Neural crest cell (in vitro differentiated cells): ENCODE data around the gene KLHL8. TPM values are rescaled to one million over a fixed set of nuclear protein-coding genes. Genes with fewer than 3 reads are reported as not detected.

Source experiments
- DNase-seq: peaks from one replicate; pipeline ENCODE4 v3.0.0; 2021; ENCODE audit warnings: low read depth, mixed read lengths, low spot score
- H3K27ac Mint-ChIP-seq: one replicate; pipeline ENCODE4 v1.8.0; 2021; ENCODE audit warnings: mild to moderate bottlenecking, mixed read lengths; ENCODE audit not compliant: unreplicated experiment
- H3K27me3 Mint-ChIP-seq: 2 replicates; pipeline ENCODE4 v1.8.0; 2021; ENCODE audit warnings: low read depth, mild to moderate bottlenecking, mixed read lengths
- H3K36me3 Mint-ChIP-seq: 2 replicates; pipeline ENCODE4 v1.8.0; 2021; ENCODE audit warnings: low read depth, mild to moderate bottlenecking, mixed read lengths
- H3K4me1 Mint-ChIP-seq: 2 replicates; pipeline ENCODE4 v1.8.0; 2021; ENCODE audit warnings: mixed read lengths
- H3K4me3 Mint-ChIP-seq: one replicate; pipeline ENCODE4 v1.8.0; 2021; ENCODE audit warnings: mild to moderate bottlenecking, mixed read lengths
- H3K9me3 Mint-ChIP-seq: 2 replicates; pipeline ENCODE4 v1.8.0; 2021; ENCODE audit warnings: mixed read lengths
- total RNA-seq: library from RNA; stranded (reverse); gene quantifications from 2 replicates; pipeline ENCODE4 v1.2.1, GENCODE V29; 2021
- TF ChIP-seq, protein P1 (sequence below): fragments of 200-600 bp; sonication (generic); conservative IDR thresholded peaks from 2 replicates; pipeline ENCODE4 v1.5.0; 2021; ENCODE audit warnings: antibody characterized with exemption, mild to moderate bottlenecking

The KLHL8 gene
- total RNA-seq, 1 donor from 2014 or later, result 18.6 TPM

DNA sequence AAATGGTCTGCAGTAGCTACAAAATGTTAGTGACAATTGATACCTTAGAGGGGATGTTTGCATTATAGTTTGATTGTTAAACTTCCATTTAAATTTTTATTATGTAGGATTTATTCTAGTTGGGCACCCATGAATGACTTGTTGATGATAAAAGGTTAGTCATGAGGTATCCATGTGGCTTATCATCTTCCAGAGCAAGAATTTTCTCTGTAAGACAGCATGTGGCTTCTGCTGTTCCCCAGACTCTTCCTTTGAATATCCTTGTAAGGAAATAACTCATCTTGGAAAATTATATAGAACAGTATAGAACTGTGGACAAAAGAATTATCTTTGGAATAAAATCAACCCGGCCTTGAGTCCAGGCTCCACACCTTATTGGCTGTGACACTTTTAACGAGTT is 40.1 kb upstream of the KLHL8 start:
- H3K9me3 Mint-ChIP-seq, result peaks cover 4% of the 10 kb centered on the region
- H3K27me3 Mint-ChIP-seq, result peaks cover 3% of the 10 kb centered on the region
- no peaks in the 10 kb centered on the region for H3K4me1 Mint-ChIP-seq
- H3K4me3 Mint-ChIP-seq, result no peak overlapping the region
- no peak overlapping the region for H3K27ac Mint-ChIP-seq
- TF ChIP-seq, protein P1, sequence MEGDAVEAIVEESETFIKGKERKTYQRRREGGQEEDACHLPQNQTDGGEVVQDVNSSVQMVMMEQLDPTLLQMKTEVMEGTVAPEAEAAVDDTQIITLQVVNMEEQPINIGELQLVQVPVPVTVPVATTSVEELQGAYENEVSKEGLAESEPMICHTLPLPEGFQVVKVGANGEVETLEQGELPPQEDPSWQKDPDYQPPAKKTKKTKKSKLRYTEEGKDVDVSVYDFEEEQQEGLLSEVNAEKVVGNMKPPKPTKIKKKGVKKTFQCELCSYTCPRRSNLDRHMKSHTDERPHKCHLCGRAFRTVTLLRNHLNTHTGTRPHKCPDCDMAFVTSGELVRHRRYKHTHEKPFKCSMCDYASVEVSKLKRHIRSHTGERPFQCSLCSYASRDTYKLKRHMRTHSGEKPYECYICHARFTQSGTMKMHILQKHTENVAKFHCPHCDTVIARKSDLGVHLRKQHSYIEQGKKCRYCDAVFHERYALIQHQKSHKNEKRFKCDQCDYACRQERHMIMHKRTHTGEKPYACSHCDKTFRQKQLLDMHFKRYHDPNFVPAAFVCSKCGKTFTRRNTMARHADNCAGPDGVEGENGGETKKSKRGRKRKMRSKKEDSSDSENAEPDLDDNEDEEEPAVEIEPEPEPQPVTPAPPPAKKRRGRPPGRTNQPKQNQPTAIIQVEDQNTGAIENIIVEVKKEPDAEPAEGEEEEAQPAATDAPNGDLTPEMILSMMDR, result no peak
- DNase-seq, result no peak
- H3K36me3 Mint-ChIP-seq, result peaks cover 4% of the 10 kb centered on the region

GRCh38 chr4:87258677-87259076 is 38.3 kb upstream of the KLHL8 start:
- Mint-ChIP-seq H3K4me3 (no peak overlapping the region), H3K27ac (no peak overlapping the region), H3K27me3 (no peaks in the 10 kb centered on the region), H3K4me1 (no peaks in the 10 kb centered on the region), H3K9me3 (peaks cover 4% of the 10 kb centered on the region), H3K36me3 (no peaks in the 10 kb centered on the region)
- DNase-seq, result no peak
- TF ChIP-seq, protein P1, result no peak

GRCh38 chr4:87257523-87257922 is 37.1 kb upstream of the KLHL8 start:
- H3K9me3 Mint-ChIP-seq, result no peaks in the 10 kb centered on the region
- no peaks in the 10 kb centered on the region for H3K27me3 Mint-ChIP-seq
- no peak overlapping the region for H3K4me3 Mint-ChIP-seq
- H3K36me3 Mint-ChIP-seq, result no peaks in the 10 kb centered on the region
- TF ChIP-seq, protein P1, result no peak
- no peak overlapping the region for H3K27ac Mint-ChIP-seq
- DNase-seq, result no peak
- no peaks in the 10 kb centered on the region for H3K4me1 Mint-ChIP-seq

DNA sequence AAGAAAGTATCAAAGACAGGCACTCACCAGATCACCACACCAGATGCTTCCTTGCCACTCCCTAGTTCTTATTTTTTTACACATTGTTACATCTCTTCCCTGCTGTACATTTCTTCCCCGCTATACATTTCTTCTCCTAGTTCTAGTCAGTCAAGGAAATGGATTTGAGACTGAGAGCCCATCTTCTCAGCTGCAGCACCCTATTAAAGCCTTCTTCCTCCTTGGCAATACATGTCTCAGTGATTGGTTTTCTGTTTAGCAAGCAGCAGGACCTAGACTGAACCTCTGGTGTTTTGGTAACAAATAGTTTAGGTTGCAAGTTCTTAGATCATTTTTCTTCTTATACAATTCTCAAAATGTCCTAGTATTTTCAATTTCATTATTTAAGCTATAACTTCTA is 35.3 kb upstream of the KLHL8 start:
- Mint-ChIP-seq H3K4me1 (no peaks in the 10 kb centered on the region), H3K4me3 (no peak overlapping the region), H3K27me3 (no peaks in the 10 kb centered on the region), H3K36me3 (no peaks in the 10 kb centered on the region), H3K27ac (no peak overlapping the region), H3K9me3 (no peaks in the 10 kb centered on the region)
- DNase-seq, result no peak
- TF ChIP-seq, protein P1, result no peak

DNA sequence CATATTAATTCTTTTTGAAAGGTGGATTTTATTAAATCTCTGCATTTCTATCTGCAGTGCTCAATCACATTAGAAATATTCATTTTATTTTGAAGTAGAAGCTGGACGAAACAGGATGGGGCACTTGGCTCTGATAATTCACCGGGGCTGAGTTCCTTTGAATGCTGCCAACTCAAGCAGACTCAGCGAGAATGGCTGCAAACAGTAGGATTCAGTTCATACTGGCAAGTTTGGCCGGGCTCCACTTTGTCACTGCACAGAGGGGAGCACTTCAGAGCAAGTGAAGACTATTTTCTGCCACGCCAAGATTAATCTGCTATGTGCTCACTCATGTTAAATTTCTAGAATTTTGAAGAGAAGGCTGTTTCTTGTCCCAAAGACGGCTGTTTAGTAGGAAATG is 30.7 kb upstream of the KLHL8 start:
- DNase-seq, result no peak
- Mint-ChIP-seq H3K27me3 (no peaks in the 10 kb centered on the region), H3K4me3 (no peak overlapping the region), H3K4me1 (no peaks in the 10 kb centered on the region), H3K9me3 (peaks cover 5% of the 10 kb centered on the region), H3K36me3 (peaks cover 4% of the 10 kb centered on the region), H3K27ac (no peak overlapping the region)
- TF ChIP-seq, protein P1, result no peak

DNA sequence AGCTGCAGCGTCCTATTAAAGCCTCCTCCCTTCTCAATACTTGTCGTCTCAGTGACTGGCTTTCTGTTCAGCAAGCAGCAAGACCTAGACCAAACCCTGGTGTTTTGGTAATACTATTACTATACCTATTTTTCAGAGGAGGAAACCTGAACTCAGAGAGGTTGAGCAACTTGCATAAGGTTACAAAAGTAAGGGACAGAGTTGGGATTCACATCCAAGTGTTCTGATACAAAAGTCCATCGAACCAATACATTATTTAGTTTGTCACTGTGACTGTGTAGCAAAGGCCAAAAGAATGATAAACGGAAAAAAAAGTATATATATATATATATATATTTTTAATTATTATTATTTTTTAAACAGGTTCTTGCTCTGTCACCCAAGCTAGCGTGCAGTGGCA is 29.9 kb upstream of the KLHL8 start:
- TF ChIP-seq, protein P1, result no peak
- Mint-ChIP-seq H3K27me3 (no peaks in the 10 kb centered on the region), H3K9me3 (peaks cover 5% of the 10 kb centered on the region), H3K4me1 (no peaks in the 10 kb centered on the region), H3K36me3 (peaks cover 4% of the 10 kb centered on the region), H3K4me3 (no peak overlapping the region), H3K27ac (no peak overlapping the region)
- no peak for DNase-seq
